ENCODE data around the gene CAPG. TPM values are rescaled to one million over a fixed set of nuclear protein-coding genes. Genes with fewer than 3 reads are reported as not detected.

The CAPG gene
- total RNA-seq, 2 donors from 2014 or later: 80.7 to 96.1 TPM

DNA sequence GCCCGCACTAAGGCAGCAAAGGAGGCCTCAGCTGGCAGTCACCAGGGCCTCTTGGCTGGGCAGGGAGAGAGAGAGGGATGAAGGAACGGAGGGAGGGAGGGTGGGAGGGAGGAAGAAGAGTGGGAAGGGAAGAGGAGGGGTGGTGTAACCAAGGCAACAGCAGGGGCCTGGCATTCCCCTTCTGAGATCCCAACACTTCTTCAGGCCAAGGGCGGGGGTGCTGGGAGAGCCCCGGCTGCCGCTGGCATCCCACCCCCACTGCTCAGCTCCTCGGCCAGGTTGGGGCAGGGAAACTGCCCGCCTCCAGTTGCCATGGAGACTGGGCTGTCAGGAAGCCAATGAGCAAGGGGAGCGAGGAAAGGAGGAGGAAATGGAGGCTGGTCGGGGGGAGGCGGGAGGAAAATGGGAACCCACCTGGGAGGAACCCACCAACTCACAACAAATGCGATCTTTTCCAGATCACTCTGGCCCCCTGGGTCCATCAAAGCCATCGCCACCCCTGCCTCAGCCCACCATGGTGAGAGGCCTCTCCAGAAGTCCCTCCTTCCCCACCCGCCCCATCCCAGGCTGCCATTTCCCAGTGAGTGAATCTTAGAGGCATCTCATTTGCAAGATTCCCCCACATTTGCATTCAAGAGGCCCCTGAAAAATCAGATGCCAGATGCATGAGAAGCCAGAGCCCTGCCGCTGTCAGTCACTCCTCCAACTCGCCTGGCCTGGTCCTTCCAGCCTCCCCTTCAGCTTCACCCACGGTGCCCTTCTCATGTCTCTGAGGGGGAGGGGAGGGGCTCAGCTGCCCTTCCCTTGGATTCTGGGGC is 20.8 kb upstream of the CAPG start:
- Histone ChIP-seq H3K36me3 (no peaks in the 10 kb centered on the region), H3K4me1 (replicated peaks) (no peaks in the 10 kb centered on the region), H3K9me3 (no peaks in the 10 kb centered on the region), H3K27me3 (replicated peaks; ENCODE audit: insufficient read depth) (no peaks in the 10 kb centered on the region), H3K4me3 (no peak overlapping the region), H3K27ac (no peak overlapping the region)
- TF ChIP-seq POLR2AphosphoS5 (IDR thresholded peaks at IDR 0.05) (no peak), CTCF (IDR thresholded peaks at IDR 0.05) (no peak), POLR2A (IDR thresholded peaks at IDR 0.05) (no peak)
- intact Hi-C loops (cut with DNase I): no loop called here
- DNase-seq (ENCODE audit: low spot score): no peak
- WGBS: 56% methylated on average over 16 of the region's 16 CpGs

DNA sequence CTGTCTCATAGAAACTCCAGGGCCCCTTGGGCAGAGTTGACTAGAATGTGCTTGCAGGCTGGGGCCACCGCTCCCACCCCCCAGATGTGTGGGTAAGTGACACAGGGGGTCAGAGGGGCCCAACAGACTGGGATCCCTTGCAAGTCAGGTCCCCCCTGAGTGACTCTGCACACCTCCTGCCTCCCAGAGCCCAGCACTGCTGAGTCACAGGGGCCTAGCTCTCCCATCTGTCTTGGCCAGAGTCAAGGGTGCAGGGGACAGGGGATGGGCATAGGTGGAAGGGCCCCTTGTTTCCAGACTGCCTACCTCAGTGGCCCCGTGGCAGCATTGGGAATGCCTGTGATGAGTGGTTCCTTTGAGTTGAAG is 19.7 kb upstream of the CAPG start:
- intact Hi-C loops (cut with DNase I): no loop called here
- no peak overlapping the region for H3K27ac ChIP-seq
- H3K27me3 ChIP-seq (replicated peaks; ENCODE audit: insufficient read depth): no peaks in the 10 kb centered on the region
- TF ChIP-seq POLR2A (IDR thresholded peaks at IDR 0.05): no peak
- no peak for TF ChIP-seq POLR2AphosphoS5 (IDR thresholded peaks at IDR 0.05)
- no peak for TF ChIP-seq CTCF (IDR thresholded peaks at IDR 0.05)
- DNase-seq (ENCODE audit: low spot score): no peak
- H3K4me1 ChIP-seq (replicated peaks): no peaks in the 10 kb centered on the region
- H3K4me3 ChIP-seq: no peak overlapping the region
- no peaks in the 10 kb centered on the region for H3K36me3 ChIP-seq
- no peaks in the 10 kb centered on the region for H3K9me3 ChIP-seq
- WGBS: 94% methylated on average over 1 of the region's 2 CpGs

GRCh38 chr2:85429213-85429923 is 19.2 kb upstream of the CAPG start:
- Histone ChIP-seq H3K9me3 (no peaks in the 10 kb centered on the region), H3K27ac (no peak overlapping the region), H3K4me3 (no peak overlapping the region), H3K27me3 (replicated peaks; ENCODE audit: insufficient read depth) (no peaks in the 10 kb centered on the region), H3K36me3 (no peaks in the 10 kb centered on the region), H3K4me1 (replicated peaks) (no peaks in the 10 kb centered on the region)
- TF ChIP-seq CTCF (IDR thresholded peaks at IDR 0.05) (no peak), POLR2AphosphoS5 (IDR thresholded peaks at IDR 0.05) (no peak), POLR2A (IDR thresholded peaks at IDR 0.05) (no peak)
- 75% methylated on average over 12 of the region's 12 CpGs for WGBS
- intact Hi-C loops (cut with DNase I): no loop called here
- DNase-seq (ENCODE audit: low spot score): no peak

GRCh38 chr2:85428343-85428881 is 18.2 kb upstream of the CAPG start:
- no peaks in the 10 kb centered on the region for H3K36me3 ChIP-seq
- H3K27ac ChIP-seq: no peak overlapping the region
- TF ChIP-seq POLR2A (IDR thresholded peaks at IDR 0.05): no peak
- no peak for TF ChIP-seq POLR2AphosphoS5 (IDR thresholded peaks at IDR 0.05)
- no peak for TF ChIP-seq CTCF (IDR thresholded peaks at IDR 0.05)
- no peaks in the 10 kb centered on the region for H3K9me3 ChIP-seq
- no peak for DNase-seq (ENCODE audit: low spot score)
- H3K4me3 ChIP-seq: no peak overlapping the region
- no peaks in the 10 kb centered on the region for H3K4me1 ChIP-seq (replicated peaks)
- intact Hi-C loops (cut with DNase I): no loop called here
- no peaks in the 10 kb centered on the region for H3K27me3 ChIP-seq (replicated peaks; ENCODE audit: insufficient read depth)
- WGBS: 88% methylated on average over 7 of the region's 7 CpGs
